Measurements from ENCODE around the gene CSPG4. TPM values are rescaled to one million over a fixed set of nuclear protein-coding genes. Genes with fewer than 3 reads are reported as not detected.

The CSPG4 gene
- total RNA-seq, result under 0.01 and 8.9 TPM in 2 replicates

GRCh38 chr15:75712668-75713337, at the start of gene CSPG4:
CSPG4 (minus strand) TSS chr15:75712848; CDS start chr15:75712755, 93 bp downstream.

DNA sequence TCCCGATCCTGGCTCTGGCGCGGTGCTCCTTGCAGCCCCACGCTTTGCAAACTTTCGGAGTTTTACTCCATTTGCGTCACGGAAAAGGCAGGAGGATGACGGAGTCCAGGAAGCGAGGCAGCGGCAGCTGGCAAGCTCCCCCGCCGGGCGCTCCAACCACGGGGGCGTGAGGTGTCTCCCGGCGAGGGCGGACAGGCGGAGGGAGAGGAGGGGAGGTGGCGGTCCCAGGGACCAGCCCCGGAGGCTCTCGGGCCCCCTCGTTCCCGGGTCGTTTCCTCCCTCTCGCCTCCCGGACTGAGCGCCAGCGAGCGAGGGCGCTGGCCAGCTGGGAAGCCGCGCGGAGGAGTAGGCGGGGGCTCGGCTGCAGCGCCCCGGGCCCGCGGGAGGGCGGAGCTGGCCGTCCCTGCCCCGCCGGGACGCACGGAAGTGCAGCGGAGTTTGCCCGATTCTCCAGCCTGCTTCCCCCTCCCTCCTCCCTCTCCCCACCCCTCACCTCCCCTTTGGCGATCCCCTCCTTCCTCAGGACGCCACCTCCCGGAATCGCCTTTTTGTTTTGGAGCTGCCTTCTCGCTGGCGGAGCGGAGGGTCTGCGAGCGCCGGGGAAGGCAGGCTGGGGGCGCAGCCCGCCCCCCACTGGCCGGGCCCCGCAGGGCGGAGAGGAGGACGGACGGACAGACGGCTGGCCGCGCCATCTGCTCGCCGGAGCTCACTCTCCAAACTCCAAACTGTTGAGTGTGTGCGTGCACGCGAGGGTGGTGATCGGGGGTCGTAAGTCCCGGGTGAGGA, 65.1 kb downstream of the CSPG4 start, which contains the start of gene SNX33:
Gene SNX33 (plus strand): TSS at position 543 of the 786 bp plus-strand sequence. CDS start 1,191 bp downstream, outside the sequence.

GRCh38 chr15:75639709-75640482, 72.8 kb downstream of the CSPG4 start, which contains the start of gene IMP3:
IMP3 (minus strand) TSS chr15:75640224; CDS start chr15:75640168, 56 bp downstream.

GRCh38 chr15:75625542-75626347, 86.9 kb downstream of the CSPG4 start, which contains the start of gene SNUPN:
SNUPN (minus strand) TSS chr15:75625725; CDS start chr15:75621051, 4,674 bp downstream.

Other genes starting within 250 kb of the CSPG4 start
- 20.0 and 21.3 TPM in 2 replicates for gene PTPN9, start 133.5 kb downstream of the CSPG4 start, total RNA-seq
- gene SNUPN, start 87.1 kb downstream of the CSPG4 start, total RNA-seq, result 19.7 and 20.6 TPM in 2 replicates
- gene IMP3, start 72.6 kb downstream of the CSPG4 start, total RNA-seq, result 65.3 and 75.2 TPM in 2 replicates
- gene SNX33, start 64.9 kb downstream of the CSPG4 start, total RNA-seq, result 5.8 and 17.6 TPM in 2 replicates
- gene UBE2Q2, start 130.6 kb upstream of the CSPG4 start, total RNA-seq, result 38.6 and 50.1 TPM in 2 replicates
- gene FBXO22, start 191.0 kb upstream of the CSPG4 start, total RNA-seq, result 104 and 110 TPM in 2 replicates

Measured in endothelial cell of coronary artery (primary cell).